ENCODE data around the gene TDP2.
"Not testable (repeated sequence)": the region's sequence is repeated elsewhere in the genome, so short reads cannot be mapped to it uniquely, and the experiment has no call there.

TDP2 gene

DNA sequence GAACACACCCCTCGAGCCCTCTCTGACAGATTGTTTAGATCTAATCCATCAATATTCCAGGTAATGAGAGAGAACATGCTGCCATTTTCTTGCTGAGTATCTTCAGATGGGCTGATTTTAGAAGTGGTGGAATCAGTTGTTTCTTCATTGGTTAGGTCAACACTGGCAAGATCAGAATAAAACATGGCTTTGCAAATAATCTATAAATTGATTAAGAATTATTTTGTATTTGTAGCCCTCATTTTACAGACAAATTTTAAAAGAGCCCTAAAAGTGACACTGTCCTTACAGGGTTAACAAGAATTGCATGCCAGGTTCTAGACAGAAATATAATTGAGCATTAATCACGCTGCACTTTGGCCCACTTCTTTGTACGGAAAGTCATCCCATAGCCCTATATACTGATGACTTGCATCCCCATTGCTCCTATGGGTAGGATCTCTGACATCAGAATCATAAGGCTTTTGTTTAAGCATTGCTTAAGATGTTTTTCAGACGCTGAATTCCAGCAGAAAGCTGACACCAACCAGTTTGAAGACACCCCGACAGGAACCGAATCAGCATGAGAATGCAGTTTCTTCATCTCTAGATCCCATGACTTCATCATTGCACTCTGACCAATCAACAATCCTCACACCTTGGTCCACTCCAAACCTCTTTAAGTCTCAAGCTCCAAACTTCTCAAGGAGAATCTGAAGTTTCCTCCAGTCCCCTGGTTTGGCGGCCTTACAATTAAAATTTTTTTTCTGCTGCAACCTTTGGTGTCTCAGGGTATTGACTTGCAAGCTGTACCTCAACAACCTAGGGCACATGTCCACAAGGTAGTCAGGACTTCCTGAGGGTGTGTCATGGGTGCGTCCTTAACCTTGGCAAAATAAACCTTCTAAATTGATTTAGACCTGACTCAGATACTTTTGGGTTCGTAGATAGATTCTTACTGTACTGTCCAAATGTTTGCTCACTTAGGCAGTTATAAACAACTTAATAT lies 7.8 kb downstream of the TDP2 start:
- no peak for DNase-seq
- intact Hi-C loops (cut with DNase I): no loop called here

DNA sequence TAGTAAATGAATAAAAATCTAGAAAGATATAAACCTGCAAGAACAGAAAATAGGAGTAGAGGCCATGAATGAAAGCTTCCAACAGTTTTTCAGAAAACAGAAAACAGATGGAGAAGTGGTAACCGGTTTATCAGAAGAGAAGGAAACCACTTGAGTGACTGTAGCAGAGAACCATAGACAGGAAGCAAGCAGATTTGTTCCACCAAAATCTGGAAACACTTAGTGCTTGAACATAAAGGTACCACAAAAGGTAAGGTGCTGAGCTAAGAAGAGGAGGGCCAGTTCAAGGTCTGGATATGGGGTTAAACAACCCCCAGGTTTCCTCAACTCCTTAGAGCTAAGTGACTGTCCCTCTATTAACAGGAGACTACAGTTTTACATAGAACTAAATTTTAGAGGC lies 11.5 kb downstream of the TDP2 start:
- no peak for DNase-seq
- intact Hi-C loops (cut with DNase I): no loop called here

DNA sequence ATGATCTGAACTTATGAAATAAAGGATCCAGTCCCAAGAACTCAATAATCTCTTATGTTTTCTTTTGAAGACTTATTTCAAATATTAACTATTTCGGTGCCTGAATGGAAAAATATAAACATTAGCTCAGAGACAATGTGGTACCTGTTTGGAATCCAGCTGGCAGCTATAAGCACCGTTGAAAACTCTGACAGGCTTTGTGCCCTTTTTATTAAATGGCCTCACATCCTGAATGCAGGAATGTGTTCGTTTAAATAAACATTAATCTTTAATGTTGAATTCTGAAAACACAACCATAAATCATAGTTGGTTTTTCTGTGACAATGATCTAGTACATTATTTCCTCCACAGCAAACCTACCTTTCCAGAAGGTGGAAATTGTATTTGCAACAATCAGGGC lies 16.3 kb downstream of the TDP2 start:
- intact Hi-C loops (cut with DNase I): no loop called here
- DNase-seq: no peak

DNA sequence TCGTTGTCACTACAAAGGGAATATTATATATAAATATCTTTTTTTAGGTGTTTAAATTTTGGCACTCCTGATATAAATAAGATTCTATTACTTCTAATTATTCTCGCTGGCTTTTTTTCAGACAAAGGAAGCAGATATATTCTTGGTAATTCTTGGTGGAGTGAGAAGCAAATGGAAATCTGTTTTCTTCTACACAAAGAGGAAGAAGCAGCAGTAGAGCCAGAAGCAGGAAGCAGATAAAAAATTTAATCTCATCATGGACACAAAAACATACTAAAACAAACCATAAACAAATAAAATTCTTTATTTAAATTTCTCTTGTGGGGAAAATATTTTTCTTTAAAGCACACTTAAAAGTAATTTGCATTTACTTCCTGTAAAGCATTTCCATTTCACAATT lies 17.0 kb downstream of the TDP2 start:
- no peak for DNase-seq
- intact Hi-C loops (cut with DNase I): no loop called here

DNA sequence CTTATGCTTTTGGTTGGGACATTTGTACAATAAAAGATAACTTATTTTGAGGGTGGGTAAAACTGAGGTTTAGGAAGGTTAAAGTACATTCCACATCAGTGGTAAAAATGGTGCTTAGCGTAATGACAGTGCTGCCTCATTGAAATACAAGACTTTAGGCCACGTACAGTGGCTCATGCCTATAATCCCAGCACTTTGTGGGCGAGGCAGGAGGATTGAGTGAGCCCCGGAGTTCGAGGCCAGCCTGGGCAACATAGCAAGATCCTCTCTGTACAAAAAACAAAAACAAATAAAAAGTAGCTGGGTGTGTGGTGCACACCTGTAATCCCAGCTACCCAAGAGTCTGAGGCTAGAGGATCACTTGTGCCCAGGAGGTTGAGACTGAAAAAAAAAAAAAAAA lies 18.4 kb downstream of the TDP2 start:
- intact Hi-C loops (cut with DNase I): no loop called here
- no peak for DNase-seq

DNA sequence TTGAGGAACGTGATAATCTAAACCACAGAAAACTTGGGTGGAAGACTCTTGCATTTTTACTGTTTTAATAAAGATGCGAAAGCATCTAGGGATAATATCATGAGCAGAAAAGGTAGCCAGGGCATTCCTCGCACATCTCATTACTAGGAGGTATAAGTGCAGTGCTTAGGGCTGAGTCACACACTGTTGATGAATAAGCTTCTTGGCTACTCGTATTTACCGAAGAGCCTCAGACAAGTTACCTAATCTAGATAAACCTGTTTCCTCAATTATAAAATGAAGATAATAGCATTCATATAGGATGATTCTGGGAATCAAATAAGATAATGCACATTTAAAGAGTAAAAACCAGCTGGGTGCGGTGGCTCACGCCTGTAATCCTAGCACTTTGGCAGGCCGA lies 19.9 kb downstream of the TDP2 start:
- intact Hi-C loops (cut with DNase I): no loop called here

DNA sequence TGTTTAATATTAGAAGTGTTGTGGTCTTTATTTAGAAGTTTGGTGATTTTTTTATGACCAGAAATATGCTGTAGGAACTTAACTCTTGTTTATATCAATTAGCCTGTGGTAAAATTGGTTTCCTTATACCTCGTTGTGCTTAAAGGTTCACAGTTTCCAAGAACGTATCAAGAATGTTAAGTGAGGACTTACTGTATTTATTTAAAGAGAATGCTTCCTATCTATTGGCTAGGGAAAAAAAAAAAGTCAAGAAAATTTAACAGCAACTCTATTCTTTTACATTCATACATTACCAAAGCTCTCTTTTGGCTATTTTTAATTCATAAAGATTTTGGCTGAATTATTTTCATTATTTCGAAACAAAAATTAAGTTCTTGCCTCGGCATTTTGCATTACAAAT lies 22.3 kb downstream of the TDP2 start:
- intact Hi-C loops (cut with DNase I): no loop called here
- DNase-seq: no peak

More for the DNA sequence above, 19.9 kb downstream of the TDP2 start:
- DNase-seq: no peak

DNA sequence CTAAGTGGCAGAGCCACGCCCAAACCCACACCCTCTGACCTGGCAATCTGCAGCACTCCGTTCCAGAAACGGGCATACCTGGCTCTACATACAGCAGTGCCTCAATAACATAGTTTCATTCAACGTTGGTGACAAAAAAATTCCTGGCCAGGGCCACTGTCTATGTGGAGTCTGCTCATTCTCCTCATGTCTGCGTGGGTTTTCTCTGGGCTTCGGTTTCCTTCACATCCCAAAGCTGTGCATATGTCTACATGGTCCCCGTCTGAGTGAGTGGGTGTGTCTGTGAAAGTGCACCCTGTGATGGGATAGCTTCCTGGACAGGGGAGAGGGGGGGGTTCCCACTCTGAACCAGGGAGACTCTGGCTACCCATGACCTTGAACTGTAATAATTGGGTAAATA lies 22.8 kb downstream of the TDP2 start:
- intact Hi-C loops (cut with DNase I): no loop called here
- no peak for DNase-seq

DNA sequence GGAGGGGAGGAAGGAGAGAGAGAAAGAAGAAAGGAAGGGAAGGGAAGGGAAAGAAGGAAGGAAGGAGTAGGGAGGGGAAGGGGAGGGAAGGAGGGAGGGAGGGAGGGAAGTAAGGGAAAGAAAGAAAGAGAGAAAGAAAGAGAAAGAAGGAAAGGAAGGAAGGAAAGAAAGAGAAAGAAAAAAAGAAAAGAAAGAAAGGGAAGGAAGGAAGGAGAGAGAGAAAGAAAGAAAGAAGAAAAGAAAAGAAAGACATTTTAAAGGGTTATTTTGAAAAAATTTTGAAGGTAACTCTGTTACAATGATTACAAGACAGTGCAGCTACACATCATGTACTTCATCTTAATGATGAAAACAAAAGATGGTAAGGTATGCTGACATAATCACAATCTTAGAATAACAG lies 24.6 kb downstream of the TDP2 start:
- DNase-seq: no peak
- intact Hi-C loops (cut with DNase I): no loop called here

DNA sequence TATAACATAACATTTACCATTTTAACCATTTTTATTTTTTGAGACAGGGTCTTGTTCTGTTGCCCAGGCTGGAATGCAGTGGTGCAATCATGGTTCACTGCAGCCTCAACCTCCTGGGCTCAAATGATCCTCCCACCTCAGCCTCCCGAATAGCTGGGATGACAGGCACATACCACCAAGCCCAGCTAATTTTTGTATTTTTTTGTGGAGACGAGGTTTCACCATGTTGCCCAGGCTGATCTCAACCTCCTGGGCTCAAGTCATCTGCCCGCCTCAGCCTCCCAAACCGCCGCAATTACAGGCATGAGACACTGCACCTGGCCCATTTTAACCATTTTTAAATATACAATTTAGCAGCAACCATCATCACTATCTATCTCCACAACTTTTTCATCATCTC lies 26.1 kb downstream of the TDP2 start:
- DNase-seq; intact Hi-C loops (cut with DNase I): not testable (repeated sequence)

DNA sequence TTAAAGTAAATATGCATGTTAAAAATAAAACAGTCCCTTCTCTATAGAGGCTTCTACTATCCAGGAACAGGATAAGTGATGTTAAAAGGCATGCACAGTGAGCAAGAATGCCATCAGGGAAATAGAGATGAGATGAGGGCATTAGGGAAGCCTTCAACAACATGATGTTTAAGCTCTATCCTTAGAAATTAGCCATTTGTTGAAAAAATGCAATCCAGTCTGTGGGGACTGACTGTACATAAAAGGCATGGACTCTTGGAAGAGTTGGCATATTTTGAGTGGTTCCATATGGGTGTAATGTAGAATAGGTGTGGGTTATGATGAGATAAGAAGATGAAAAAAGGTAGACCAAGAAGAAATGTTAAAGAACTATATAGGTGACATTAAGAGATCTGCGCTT lies 26.5 kb downstream of the TDP2 start:
- intact Hi-C loops (cut with DNase I): no loop called here
- no peak for DNase-seq

DNA sequence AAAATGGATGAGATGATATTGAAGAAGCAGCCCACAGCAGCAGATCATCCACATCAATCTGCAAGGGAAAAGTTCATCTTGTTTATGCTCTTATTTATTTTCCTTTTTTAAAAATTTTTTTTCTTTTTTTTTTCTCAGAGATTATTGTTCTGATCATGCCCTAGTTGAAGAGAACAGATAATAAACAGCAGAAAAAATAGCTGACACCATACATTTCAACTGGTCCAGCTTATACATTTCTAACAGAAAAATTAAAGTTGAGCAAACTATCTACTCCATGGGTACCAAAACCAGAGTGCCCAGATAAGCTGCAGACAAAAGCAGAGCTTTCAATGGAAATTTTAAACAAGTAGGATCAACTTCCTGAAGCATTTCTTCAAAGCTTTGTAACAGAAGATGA lies 30.0 kb downstream of the TDP2 start:
- intact Hi-C loops (cut with DNase I): no loop called here
- no peak for DNase-seq

DNA sequence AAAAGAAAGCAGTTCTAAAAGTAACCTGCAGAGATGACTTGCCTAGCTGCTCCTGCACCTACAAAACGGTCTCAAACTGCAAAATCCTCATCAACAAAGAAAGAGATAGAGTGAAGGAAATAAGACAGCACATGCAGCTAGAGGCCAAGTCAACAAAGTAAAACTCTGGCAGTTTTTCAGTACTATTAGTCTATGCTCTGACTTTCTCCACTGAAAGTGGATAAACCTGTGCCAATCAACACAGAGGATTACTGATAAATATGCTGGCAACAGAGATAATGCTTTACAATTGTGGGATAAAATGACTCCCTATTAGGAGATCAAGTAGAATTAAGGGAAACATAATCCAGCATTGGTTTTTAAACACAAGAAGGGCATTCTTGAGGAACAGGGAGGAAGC lies 34.1 kb downstream of the TDP2 start:
- DNase-seq: no peak
- intact Hi-C loops (cut with DNase I): no loop called here

DNA sequence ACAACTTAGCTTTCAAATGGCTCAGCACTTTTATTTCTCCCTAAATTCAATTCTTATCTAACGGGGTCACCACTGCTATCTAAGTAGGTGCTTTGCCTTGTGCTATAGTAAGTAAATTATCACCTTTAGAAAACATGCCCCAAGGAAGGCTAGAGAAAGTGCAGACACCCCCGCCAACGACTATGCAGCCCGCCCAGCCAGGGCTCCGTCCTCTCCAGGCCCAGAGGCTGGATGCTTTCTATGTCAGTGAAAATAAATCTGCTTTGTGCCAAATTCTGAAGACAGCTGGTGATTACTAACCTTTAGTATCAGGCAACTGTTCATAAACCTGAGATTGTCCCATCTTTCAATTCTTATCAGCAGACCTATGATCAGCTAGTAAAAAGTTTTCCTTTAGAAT lies 35.0 kb downstream of the TDP2 start:
- intact Hi-C loops (cut with DNase I): no loop called here
- DNase-seq: no peak

DNA sequence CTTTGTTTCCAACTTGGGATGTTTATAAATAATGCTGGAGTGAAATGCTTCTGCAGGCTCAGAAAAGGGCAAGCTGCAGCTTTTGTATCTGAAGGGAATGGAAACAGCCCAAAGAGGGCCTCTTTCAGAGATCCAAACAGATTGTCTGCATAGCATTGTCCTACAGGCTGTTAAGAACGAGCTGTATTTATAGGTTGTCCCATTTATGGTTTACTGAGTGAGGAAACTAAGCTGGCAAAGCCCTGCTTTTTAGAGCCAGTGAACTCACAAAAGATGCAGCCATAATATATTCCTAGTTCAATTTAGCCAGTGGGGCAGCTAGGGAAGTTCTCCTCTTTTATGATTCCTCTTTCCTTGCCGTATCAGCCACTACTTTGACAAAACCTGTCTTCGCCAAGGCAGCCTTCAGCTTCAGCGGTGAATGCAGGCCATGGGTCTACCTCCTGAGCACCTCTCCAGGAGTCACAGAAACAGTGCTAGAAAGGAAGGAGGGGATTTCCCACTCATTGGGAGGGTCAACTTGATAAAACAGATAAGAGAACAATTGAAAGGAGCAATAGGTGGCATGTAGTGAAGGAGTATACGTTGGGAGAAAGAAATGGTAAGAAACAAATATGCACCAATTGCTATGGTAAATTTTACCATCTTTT lies 35.7 kb downstream of the TDP2 start:
- intact Hi-C loops (cut with DNase I): no loop called here

DNA sequence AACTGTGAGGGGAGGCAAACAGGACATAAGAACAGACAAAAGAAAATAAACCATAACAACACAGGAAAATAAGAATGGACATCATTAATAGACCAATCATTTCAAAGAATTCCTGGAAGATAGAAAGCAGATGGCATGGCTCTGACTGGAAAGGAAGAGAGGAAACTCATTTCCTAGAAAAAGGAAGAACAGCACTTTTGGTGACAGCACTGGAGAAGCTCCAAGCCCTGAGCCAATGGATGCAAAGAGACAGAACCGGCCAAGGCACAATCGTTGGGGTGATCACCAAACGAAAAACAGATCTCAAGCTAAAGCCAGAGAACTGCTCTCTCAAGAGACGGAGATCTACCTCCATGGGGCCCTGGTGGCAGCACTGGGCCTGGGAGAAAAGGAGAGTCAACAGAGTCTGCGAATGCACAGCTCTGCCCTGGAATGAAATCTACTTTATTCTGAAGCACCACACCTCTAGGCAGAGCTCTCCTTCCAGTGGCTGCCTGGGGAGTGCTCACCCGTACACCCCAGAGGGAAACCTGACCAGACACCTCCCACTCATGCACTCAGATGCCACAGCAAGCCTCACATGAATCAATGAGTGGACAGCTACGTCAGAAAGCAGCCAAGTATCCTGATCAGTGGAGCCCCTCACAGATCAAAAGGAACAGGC lies 44.9 kb downstream of the TDP2 start:
- intact Hi-C loops (cut with DNase I): no loop called here
- no peak for DNase-seq

More for the DNA sequence above, 35.7 kb downstream of the TDP2 start:
- no peak for DNase-seq

DNA sequence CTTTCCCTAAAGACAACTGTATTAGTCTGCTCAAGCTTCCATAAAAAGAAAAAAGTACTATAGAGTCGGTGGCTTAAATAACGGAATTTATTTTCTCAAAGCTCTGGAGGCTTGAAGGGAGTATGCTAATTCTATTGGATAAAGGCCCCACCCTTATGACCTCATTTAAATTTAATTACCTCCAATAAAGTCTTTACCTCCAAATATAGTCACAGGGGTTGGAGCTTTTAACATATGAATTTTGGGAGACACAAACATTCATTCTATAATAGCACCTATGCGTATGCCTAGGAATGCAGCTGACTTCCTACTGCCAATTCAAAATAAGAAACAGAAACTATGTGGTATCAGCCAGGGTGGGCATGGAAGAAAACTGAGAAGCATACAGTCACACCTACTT lies 46.1 kb downstream of the TDP2 start:
- intact Hi-C loops (cut with DNase I): no loop called here

DNA sequence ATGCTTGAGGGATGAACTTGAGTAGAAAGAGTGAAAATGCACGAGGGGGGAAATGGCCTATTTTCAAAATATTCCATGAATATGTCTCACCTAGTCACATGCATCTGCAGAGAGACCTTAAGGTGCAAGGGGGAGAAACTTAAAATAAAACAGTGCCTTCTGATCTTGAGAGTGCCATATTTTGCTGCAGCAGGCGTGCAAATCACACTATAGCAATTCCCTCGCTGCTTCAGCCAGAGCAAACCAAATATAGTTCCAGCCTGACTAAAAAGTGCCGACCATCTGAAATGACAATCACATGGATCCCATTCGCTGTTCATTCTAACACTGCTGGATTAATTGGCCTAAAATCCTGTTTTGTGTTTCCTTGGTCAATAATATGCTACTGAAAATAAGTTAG lies 47.0 kb downstream of the TDP2 start:
- DNase-seq: no peak
- intact Hi-C loops (cut with DNase I): no loop called here

More for the DNA sequence above, 46.1 kb downstream of the TDP2 start:
- DNase-seq: no peak

DNA sequence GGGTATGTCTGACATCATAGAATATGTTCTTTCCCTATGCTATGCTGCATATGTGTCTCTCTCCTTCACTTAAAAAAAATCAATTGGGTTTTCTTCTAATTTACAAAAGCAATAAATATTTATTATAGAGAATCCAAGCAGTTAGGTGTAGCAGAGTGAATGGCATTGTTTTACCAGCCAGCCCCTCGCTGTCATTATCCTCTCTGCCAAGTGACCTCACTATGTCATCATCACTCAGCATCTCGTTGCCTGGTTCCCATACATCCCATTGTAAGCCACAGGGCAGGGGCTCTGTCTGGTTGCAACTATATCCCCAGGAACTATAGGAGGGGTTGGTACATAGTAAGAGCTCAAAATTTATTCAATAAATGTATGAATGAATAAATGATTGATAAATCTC lies 52.1 kb downstream of the TDP2 start:
- DNase-seq: no peak
- intact Hi-C loops (cut with DNase I): no loop called here

DNA sequence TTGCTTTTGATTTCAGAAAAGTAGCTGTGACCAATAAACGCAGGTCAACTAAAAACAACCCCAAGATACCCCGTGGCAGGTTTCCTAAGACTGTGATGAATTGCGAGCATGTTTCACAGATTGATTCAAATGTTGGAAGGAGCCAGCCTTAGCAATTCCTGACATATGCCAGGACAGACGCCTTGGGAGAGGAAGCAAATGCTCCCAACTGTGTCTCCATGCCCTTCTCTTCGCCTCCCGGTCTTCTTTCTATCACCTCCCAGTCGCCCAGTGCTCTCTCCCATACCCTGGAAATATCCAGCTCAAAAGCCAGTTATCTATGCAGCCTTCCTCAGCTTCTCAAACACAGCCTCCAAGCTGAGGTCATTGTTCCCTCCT lies 52.7 kb downstream of the TDP2 start:
- no peak for DNase-seq
- intact Hi-C loops (cut with DNase I): no loop called here
